Neural cell (in vitro differentiated cells): ENCODE results near the gene DBH. TPM values are rescaled to one million over a fixed set of nuclear protein-coding genes. Genes with fewer than 3 reads are reported as not detected.

Source experiments
- H2AFZ ChIP-seq: fragments of 200-600, 300-800 bp; sonication (generic), shearing (Covaris generic); 2 replicates; pipeline ENCODE4 v1.6.0; 2014; ENCODE audit warnings: low read depth, mild to moderate bottlenecking, antibody characterized with exemption, low read length, moderate library complexity
- H3F3A ChIP-seq: fragments of 200-600 bp; shearing (Covaris generic); 2 replicates; pipeline ENCODE4 v1.6.1; 2016; ENCODE audit warnings: mild to moderate bottlenecking, moderate library complexity, mixed read lengths, antibody characterized with exemption, low read length; ENCODE audit not compliant: insufficient read depth, poor library complexity, severe bottlenecking
- H3K27ac ChIP-seq: fragments of 200-600, 300-800 bp; sonication (generic), shearing (Covaris generic); 2 replicates; pipeline ENCODE4 v1.5.1; 2014; ENCODE audit warnings: mild to moderate bottlenecking, low read length, moderate library complexity
- H3K27me3 ChIP-seq: fragments of 300-800, 200-600 bp; sonication (generic), shearing (Covaris generic); 2 replicates; pipeline ENCODE4 v1.6.0; 2014; ENCODE audit warnings: mild to moderate bottlenecking, low read depth, low read length, moderate library complexity; ENCODE audit not compliant: insufficient read depth
- H3K36me3 ChIP-seq: fragments of 300-800, 200-600 bp; sonication (generic), shearing (Covaris generic); 2 replicates; pipeline ENCODE4 v1.5.1; 2014; ENCODE audit warnings: mild to moderate bottlenecking, antibody characterized with exemption, low read length, moderate library complexity; ENCODE audit not compliant: insufficient read depth
- H3K4me2 ChIP-seq: fragments of 300-800, 200-600 bp; sonication (generic), shearing (Covaris generic); 2 replicates; pipeline ENCODE4 v1.6.0; 2014; ENCODE audit warnings: mild to moderate bottlenecking, low read length
- H3K4me3 ChIP-seq: fragments of 300-800, 200-600 bp; sonication (generic), shearing (Covaris generic); 2 replicates; pipeline ENCODE4 v1.5.1; 2014; ENCODE audit warnings: mild to moderate bottlenecking, low read length, moderate library complexity
- H3K79me2 ChIP-seq: fragments of 200-600 bp; shearing (Covaris generic); replicated peaks from 2 replicates; pipeline ENCODE4 v1.6.0; 2014; ENCODE audit warnings: mild to moderate bottlenecking, low read length, moderate library complexity; ENCODE audit not compliant: insufficient read depth
- H3K9ac ChIP-seq: fragments of 300-800, 200-600 bp; sonication (generic), shearing (Covaris generic); 2 replicates; pipeline ENCODE4 v1.6.1; 2016; ENCODE audit warnings: mild to moderate bottlenecking, low read length, mixed read lengths
- H3K9me2 ChIP-seq: fragments of 200-600 bp; shearing (Covaris generic); 2 replicates; pipeline ENCODE4 v1.6.1; 2016; ENCODE audit warnings: mild to moderate bottlenecking, low read length, mixed read lengths; ENCODE audit not compliant: insufficient read depth
- H3K9me3 ChIP-seq: fragments of 200-600, 300-800 bp; sonication (generic), shearing (Covaris generic); 2 replicates; pipeline ENCODE4 v1.6.1; 2016; ENCODE audit warnings: mild to moderate bottlenecking, mixed run types, low read length, moderate library complexity, mixed read lengths
- H4K20me1 ChIP-seq: fragments of 200-600 bp; shearing (Covaris generic); 2 replicates; pipeline ENCODE4 v1.6.1; 2016; ENCODE audit warnings: mild to moderate bottlenecking, mixed run types; ENCODE audit not compliant: insufficient read depth
- EP300 ChIP-seq: fragments of 450-650 bp; conservative IDR thresholded peaks from 2 replicates; pipeline ENCODE4 v1.6.1; 2014; ENCODE audit warnings: antibody characterized with exemption, mild to moderate bottlenecking, moderate library complexity; ENCODE audit not compliant: poor library complexity, severe bottlenecking
- EZH2 ChIP-seq: fragments of 200-600, 300-800 bp; shearing (Covaris generic), sonication (generic); IDR thresholded peaks from 2 replicates; pipeline ENCODE4 v1.6.1; 2014; ENCODE audit warnings: antibody characterized with exemption, low read length, borderline replicate concordance, mild to moderate bottlenecking; ENCODE audit not compliant: insufficient read depth, poor library complexity, severe bottlenecking
- MXI1 ChIP-seq: fragments of 450-650 bp; conservative IDR thresholded peaks from 2 replicates; pipeline ENCODE4 v1.6.1; 2014; ENCODE audit warnings: antibody characterized with exemption, mild to moderate bottlenecking; ENCODE audit not compliant: poor library complexity, severe bottlenecking
- POLR2AphosphoS5 ChIP-seq: IDR thresholded peaks from 2 replicates; pipeline ENCODE4 v1.6.1; 2012
- RAD21 ChIP-seq: fragments of 450-650 bp; conservative IDR thresholded peaks from 2 replicates; pipeline ENCODE4 v1.6.1; 2014; ENCODE audit warnings: antibody characterized with exemption, mild to moderate bottlenecking, moderate library complexity
- SMC3 ChIP-seq: fragments of 450-650 bp; conservative IDR thresholded peaks from 2 replicates; pipeline ENCODE4 v1.6.1; 2014; ENCODE audit warnings: antibody characterized with exemption, mild to moderate bottlenecking, moderate library complexity; ENCODE audit not compliant: poor library complexity
- TAF1 ChIP-seq: IDR thresholded peaks from 2 replicates; pipeline ENCODE4 v1.6.1; 2012; ENCODE audit warnings: low read depth
- polyA plus RNA-seq: library from polyadenylated mRNA; depleted of rRNA; stranded (reverse); fragments of >200 nt; gene quantifications from 2 replicates; pipeline ENCODE4 v1.2.3, GENCODE V29; 2014
- TF ChIP-seq, protein P1 (sequence below): fragments of 450-650 bp; IDR thresholded peaks from 2 replicates; pipeline ENCODE4 v1.5.1; 2014; ENCODE audit warnings: antibody characterized with exemption, mild to moderate bottlenecking, moderate library complexity; ENCODE audit not compliant: poor library complexity, severe bottlenecking
- TF ChIP-seq, protein P2 (sequence below): IDR thresholded peaks from 2 replicates; pipeline ENCODE4 v1.6.1; 2012; ENCODE audit warnings: borderline replicate concordance

Gene DBH
- polyA plus RNA-seq, 1 donor from 2014 or later = not detected

DNA sequence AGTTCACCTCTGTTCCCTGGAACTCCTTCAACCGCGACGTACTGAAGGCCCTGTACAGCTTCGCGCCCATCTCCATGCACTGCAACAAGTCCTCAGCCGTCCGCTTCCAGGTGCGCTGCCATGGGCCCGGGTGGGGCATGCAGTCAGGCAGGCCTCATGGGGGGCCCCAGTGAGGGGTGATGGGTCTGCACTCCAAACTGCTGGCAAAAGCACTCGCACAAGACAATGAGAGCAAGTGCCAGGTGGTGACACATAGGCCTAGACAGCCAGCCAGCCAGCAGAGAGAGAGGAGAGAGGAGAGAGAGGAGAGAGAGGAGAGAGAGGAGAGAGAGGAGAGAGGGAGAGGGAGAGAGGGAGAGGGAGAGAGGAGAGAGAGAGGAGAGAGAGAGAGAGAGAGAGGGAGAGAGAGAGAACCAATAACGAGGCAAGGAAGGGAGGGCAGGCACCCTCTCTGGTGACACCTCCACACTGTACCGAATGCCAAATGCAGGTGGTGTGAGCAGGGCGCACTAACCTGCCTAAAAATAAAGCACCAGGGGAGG is 21.0 kb downstream of the DBH start:
- Histone ChIP-seq H3K9ac (no peak overlapping the region), H3K4me3 (no peak overlapping the region), H3K36me3 (no peaks in the 10 kb centered on the region), H3K9me3 (no peaks in the 10 kb centered on the region), H3K9me2 (no peaks in the 10 kb centered on the region), H4K20me1 (no peaks in the 10 kb centered on the region), H3F3A (no peaks in the 10 kb centered on the region), H3K27me3 (no peaks in the 10 kb centered on the region), H3K27ac (no peak overlapping the region), H3K79me2 (no peaks in the 10 kb centered on the region), H3K4me2 (no peak overlapping the region), H2AFZ (no peak overlapping the region)
- TF ChIP-seq, protein P1, sequence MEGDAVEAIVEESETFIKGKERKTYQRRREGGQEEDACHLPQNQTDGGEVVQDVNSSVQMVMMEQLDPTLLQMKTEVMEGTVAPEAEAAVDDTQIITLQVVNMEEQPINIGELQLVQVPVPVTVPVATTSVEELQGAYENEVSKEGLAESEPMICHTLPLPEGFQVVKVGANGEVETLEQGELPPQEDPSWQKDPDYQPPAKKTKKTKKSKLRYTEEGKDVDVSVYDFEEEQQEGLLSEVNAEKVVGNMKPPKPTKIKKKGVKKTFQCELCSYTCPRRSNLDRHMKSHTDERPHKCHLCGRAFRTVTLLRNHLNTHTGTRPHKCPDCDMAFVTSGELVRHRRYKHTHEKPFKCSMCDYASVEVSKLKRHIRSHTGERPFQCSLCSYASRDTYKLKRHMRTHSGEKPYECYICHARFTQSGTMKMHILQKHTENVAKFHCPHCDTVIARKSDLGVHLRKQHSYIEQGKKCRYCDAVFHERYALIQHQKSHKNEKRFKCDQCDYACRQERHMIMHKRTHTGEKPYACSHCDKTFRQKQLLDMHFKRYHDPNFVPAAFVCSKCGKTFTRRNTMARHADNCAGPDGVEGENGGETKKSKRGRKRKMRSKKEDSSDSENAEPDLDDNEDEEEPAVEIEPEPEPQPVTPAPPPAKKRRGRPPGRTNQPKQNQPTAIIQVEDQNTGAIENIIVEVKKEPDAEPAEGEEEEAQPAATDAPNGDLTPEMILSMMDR = no peak
- TF ChIP-seq MXI1 = no peak
- no peak for TF ChIP-seq TAF1
- TF ChIP-seq, protein P2, sequence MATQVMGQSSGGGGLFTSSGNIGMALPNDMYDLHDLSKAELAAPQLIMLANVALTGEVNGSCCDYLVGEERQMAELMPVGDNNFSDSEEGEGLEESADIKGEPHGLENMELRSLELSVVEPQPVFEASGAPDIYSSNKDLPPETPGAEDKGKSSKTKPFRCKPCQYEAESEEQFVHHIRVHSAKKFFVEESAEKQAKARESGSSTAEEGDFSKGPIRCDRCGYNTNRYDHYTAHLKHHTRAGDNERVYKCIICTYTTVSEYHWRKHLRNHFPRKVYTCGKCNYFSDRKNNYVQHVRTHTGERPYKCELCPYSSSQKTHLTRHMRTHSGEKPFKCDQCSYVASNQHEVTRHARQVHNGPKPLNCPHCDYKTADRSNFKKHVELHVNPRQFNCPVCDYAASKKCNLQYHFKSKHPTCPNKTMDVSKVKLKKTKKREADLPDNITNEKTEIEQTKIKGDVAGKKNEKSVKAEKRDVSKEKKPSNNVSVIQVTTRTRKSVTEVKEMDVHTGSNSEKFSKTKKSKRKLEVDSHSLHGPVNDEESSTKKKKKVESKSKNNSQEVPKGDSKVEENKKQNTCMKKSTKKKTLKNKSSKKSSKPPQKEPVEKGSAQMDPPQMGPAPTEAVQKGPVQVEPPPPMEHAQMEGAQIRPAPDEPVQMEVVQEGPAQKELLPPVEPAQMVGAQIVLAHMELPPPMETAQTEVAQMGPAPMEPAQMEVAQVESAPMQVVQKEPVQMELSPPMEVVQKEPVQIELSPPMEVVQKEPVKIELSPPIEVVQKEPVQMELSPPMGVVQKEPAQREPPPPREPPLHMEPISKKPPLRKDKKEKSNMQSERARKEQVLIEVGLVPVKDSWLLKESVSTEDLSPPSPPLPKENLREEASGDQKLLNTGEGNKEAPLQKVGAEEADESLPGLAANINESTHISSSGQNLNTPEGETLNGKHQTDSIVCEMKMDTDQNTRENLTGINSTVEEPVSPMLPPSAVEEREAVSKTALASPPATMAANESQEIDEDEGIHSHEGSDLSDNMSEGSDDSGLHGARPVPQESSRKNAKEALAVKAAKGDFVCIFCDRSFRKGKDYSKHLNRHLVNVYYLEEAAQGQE = no peak
- TF ChIP-seq EZH2 = no peak
- no peak for TF ChIP-seq POLR2AphosphoS5
- TF ChIP-seq EP300 = no peak
- no peak for TF ChIP-seq RAD21
- TF ChIP-seq SMC3 = no peak

DNA sequence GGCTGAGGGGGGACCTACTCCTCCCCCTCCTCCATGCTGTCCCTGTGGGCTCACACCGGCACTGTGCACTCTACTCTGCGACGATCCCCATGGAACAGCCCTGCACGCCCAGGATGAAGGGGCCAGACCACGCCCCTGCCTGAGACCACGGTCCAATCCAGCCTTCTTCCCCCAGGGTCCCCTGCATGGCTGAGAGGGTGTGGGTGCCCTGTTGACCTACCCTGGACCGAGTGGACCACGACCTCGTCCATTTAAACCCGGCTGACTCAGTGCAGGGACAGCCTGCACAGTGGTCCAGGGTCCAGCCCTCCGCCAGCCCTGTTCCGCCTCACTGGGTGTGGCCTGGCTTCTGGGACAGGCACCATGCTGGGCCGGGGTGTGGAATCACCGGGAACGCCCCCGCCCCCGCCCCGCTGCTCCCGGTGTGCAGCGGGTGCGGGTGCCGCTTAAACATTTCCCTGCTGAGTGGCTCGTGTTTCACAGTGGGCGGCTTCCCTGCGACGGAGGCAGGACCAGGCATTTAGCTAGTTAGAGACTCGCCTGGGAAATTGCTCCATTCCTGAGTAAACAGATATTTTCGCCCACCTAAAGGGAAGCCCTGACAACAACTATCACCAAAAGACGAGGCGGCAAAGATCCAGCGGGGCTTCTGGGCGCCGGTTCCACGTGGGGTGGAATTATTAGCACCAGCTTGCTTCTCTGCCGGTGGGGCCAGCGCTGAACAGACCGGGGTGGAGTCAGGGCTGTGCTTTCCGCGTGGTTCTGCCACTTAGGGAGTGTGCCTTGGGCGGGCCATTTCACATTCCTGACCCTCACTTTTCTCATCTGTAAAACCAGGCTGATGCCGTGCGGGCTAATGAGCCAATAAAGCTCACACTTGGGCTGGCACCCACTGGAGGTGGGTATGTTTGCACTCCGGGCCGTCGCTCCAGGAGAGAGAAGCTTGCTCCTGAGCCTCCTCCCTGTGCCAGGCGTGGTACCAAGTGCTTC is 22.6 kb downstream of the DBH start:
- H3K27ac ChIP-seq = no peak overlapping the region
- no peak overlapping the region for H2AFZ ChIP-seq
- H3K9me3 ChIP-seq = no peaks in the 10 kb centered on the region
- no peak overlapping the region for H3K9ac ChIP-seq
- H3K27me3 ChIP-seq = no peaks in the 10 kb centered on the region
- H3K4me2 ChIP-seq = no peak overlapping the region
- H3K79me2 ChIP-seq = no peaks in the 10 kb centered on the region
- H4K20me1 ChIP-seq = no peaks in the 10 kb centered on the region
- H3K4me3 ChIP-seq = peak overlapping the region; percentile 28
- H3K36me3 ChIP-seq = no peaks in the 10 kb centered on the region
- H3F3A ChIP-seq = no peaks in the 10 kb centered on the region
- H3K9me2 ChIP-seq = no peaks in the 10 kb centered on the region
- TF ChIP-seq POLR2AphosphoS5 (peak; percentile 33), EP300 (no peak)
